Left lung (tissue), 10 donors: ENCODE data around the gene CACNA1E. TPM values are rescaled to one million over a fixed set of nuclear protein-coding genes. Genes with fewer than 3 reads are reported as not detected.

Experiments
- ATAC-seq: fragments of 200-7000 bp; cut with Tn5 transposase; one replicate; pipeline ENCODE4 v1.9.1; 2020; ENCODE audit warnings: moderate library complexity
- DNase-seq, 4 donors: peaks; one replicate each; pipeline ENCODE4 v3.0.0-alpha.2; 2013 to 2020
- H3K27ac ChIP-seq, 2 donors: fragments of 200-600 bp; sonication (generic) in 1 of 2; one replicate each; pipeline versions ENCODE4 v1.5.0 to v1.8.0; 2020 to 2021
- H3K27me3 ChIP-seq, 2 donors: fragments of 200-600 bp; sonication (generic) in 1 of 2; one replicate each; pipeline versions ENCODE4 v1.5.0 to v1.8.0; 2020 to 2021
- H3K36me3 ChIP-seq, 2 donors: fragments of 200-600 bp; sonication (generic) in 1 of 2; one replicate each; pipeline versions ENCODE4 v1.5.0 to v1.8.0; 2020 to 2021
- H3K4me1 ChIP-seq, 2 donors: fragments of 200-600 bp; one replicate each; pipeline ENCODE4 v1.8.0; 2021
- H3K4me3 ChIP-seq, 2 donors: fragments of 200-600 bp; sonication (generic) in 1 of 2; one replicate each; pipeline versions ENCODE4 v1.5.0 to v1.8.0; 2020 to 2021; ENCODE audit warnings: mild to moderate bottlenecking in 1 of 2
- H3K9me3 ChIP-seq, 2 donors: fragments of 200-600 bp; sonication (generic) in 1 of 2; one replicate each; pipeline versions ENCODE4 v1.5.0 to v1.8.0; 2020 to 2021
- intact Hi-C, 2 donors: fragments of 100-400 bp; cut with DNase I; formaldehyde crosslinking; loops; one replicate each; pipeline versions ENCODE4 v1.11.2 to v1.14.2; 2022
- polyA plus RNA-seq, 6 donors: library from polyadenylated mRNA; unstranded; fragments of 120-200 nt; gene quantifications; one replicate each; pipeline ENCODE4 v1.2.1, GENCODE V29; 2013; ENCODE audit not compliant: insufficient read length in 6 of 6
- total RNA-seq, 2 donors: library from RNA; stranded (reverse); fragmentation: NEBNext Ultra II Directional; extraction: Animal tissue kit (Norgen Biotek cat#: 25700); gene quantifications; one replicate each; pipeline ENCODE4 v1.2.1, GENCODE V29; 2021
- TF ChIP-seq, protein P1 (sequence below), 2 donors: fragments of 200-600 bp; sonication (generic) in 1 of 2; IDR thresholded peaks; one replicate each; pipeline versions ENCODE4 v1.5.0 to v1.8.0; 2021; ENCODE audit warnings: antibody characterized with exemption in 2 of 2
- donor health status: DM: no; HTN: yes; CAD: no.
- donor health status: DM: no; HTN: no; CAD: no.

Gene CACNA1E
- total and polyA plus RNA-seq, 8 donors = 0.03 to 1.2 (median 0.13) TPM; not detected in 1

DNA sequence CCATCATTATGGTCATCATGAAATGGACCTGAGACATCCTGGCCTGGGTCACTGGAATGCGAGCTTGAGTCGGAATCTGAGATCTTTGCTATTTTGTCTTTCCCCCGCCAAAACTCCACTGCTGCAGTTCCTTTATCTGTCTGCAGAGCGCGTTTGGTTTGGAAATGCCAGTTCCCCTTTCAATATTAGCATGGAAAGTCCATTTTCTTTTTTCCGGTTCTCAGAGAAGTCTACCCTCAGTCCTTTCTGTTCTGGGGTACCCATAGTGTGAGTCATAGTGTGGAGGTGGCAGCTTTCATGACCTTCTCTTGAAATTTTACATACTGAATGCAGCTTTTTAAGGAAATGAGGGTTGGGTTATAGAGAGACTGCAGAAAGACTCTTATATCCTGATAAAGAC, 14.6 kb downstream of the CACNA1E start:
- Histone ChIP-seq H3K27ac (no peak overlapping the region), H3K27me3 (peaks cover 0 to 1% of the 10 kb centered on the region in 2 donors), H3K4me3 (no peak overlapping the region), H3K36me3 (no peaks in the 10 kb centered on the region), H3K9me3 (no peaks in the 10 kb centered on the region), H3K4me1 (no peaks in the 10 kb centered on the region)
- TF ChIP-seq, protein P1, sequence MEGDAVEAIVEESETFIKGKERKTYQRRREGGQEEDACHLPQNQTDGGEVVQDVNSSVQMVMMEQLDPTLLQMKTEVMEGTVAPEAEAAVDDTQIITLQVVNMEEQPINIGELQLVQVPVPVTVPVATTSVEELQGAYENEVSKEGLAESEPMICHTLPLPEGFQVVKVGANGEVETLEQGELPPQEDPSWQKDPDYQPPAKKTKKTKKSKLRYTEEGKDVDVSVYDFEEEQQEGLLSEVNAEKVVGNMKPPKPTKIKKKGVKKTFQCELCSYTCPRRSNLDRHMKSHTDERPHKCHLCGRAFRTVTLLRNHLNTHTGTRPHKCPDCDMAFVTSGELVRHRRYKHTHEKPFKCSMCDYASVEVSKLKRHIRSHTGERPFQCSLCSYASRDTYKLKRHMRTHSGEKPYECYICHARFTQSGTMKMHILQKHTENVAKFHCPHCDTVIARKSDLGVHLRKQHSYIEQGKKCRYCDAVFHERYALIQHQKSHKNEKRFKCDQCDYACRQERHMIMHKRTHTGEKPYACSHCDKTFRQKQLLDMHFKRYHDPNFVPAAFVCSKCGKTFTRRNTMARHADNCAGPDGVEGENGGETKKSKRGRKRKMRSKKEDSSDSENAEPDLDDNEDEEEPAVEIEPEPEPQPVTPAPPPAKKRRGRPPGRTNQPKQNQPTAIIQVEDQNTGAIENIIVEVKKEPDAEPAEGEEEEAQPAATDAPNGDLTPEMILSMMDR (IDR thresholded peaks at IDR 0.05) = no peak
- no peak for DNase-seq
- ATAC-seq = no peak
- intact Hi-C loops = no loop called here

GRCh38 chr1:181499825-181500224, 16.5 kb downstream of the CACNA1E start:
- DNase-seq (no peak), ATAC-seq (no peak)
- H3K27me3 ChIP-seq = no peaks in the 10 kb centered on the region
- intact Hi-C loops = no loop called here
- peaks cover 0 to 16% of the 10 kb centered on the region in 2 donors for H3K4me1 ChIP-seq
- H3K36me3 ChIP-seq = no peaks in the 10 kb centered on the region
- no peaks in the 10 kb centered on the region for H3K9me3 ChIP-seq
- TF ChIP-seq, protein P1 (IDR thresholded peaks at IDR 0.05) = no peak
- no peak overlapping the region for H3K27ac ChIP-seq
- H3K4me3 ChIP-seq = no peak overlapping the region

- Histone ChIP-seq H3K4me3 (no peak overlapping the region), H3K4me1 (peaks cover 0 to 18% of the 10 kb centered on the region in 2 donors), H3K36me3 (no peaks in the 10 kb centered on the region), H3K27ac (no peak overlapping the region), H3K9me3 (no peaks in the 10 kb centered on the region), H3K27me3 (no peaks in the 10 kb centered on the region)
- ATAC-seq (no peak), DNase-seq (no peak)
- intact Hi-C loops = no loop called here
- TF ChIP-seq, protein P1 (IDR thresholded peaks at IDR 0.05) = no peak
Observed at GRCh38 chr1:181500636-181501035, 17.3 kb downstream of the CACNA1E start.

DNA sequence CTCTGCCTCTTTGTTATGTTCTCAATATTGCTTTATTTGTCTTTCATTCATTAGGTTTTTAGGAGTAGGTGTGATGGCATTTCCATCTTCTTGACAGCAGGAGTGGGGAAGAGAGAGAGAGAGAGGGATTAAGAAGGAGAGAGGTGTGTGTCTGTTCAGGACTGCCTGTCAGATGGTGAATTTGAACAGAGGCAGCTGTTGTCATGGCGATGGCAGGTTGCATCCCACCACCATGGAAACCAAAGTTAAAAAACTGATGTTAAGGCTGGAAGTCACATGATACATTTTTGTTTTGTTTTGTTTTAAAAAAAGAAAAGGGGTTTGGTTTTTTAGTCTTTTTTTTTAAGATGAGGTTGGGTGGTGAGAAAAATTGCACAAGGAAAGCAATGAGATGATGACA, 18.3 kb downstream of the CACNA1E start:
- ATAC-seq = no peak
- Histone ChIP-seq H3K27me3 (no peaks in the 10 kb centered on the region), H3K4me1 (peaks cover 0 to 18% of the 10 kb centered on the region in 2 donors), H3K27ac (no peak overlapping the region), H3K36me3 (no peaks in the 10 kb centered on the region), H3K4me3 (no peak overlapping the region), H3K9me3 (no peaks in the 10 kb centered on the region)
- intact Hi-C loops = no loop called here
- no peak for DNase-seq
- TF ChIP-seq, protein P1 (IDR thresholded peaks at IDR 0.05) = no peak

DNA sequence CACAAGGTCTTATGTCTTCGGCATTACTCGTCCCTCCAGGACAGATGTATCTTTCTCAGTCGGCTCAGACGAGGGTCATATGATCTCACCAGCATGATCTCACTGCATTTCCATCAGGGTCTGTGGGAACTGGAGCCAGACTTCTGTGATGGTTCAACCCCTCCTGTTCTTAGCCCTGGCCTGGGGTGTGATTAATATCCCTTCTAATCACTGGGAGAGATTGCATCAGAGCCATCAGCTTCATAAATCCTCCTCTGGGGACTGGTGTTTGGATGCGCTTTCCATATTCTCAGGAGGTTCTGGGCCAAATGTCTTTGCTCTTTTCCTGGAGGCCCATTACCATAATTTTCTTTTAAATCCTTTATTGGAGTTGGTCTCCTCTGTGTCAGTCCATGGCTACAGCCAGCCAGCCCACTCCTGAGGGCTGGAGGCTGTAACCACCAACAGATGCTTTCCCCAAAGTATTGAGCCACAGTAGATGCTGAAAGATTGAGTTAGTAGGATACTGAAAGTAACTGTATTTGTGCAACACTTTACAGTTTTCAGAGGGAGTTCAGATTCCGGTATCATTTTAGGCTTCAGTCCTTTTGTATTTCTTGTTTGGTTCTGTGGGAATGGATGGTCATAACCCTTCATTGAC, 20.0 kb downstream of the CACNA1E start:
- Histone ChIP-seq H3K27ac (peak overlapping the region; percentile 1 to 84), H3K27me3 (no peaks in the 10 kb centered on the region), H3K4me1 (peaks cover 0 to 18% of the 10 kb centered on the region in 2 donors), H3K9me3 (no peaks in the 10 kb centered on the region), H3K36me3 (no peaks in the 10 kb centered on the region), H3K4me3 (no peak overlapping the region)
- intact Hi-C loops = no loop called here
- TF ChIP-seq, protein P1 (IDR thresholded peaks at IDR 0.05) = no peak
- ATAC-seq (peak; percentile 80), DNase-seq (peak in 2 of 4 donors; percentile 69 to 82)
